Left lung (tissue), 10 donors: ENCODE results near the gene GLUL. TPM values are rescaled to one million over a fixed set of nuclear protein-coding genes. Genes with fewer than 3 reads are reported as not detected.
"Not testable (repeated sequence)": the region's sequence is repeated elsewhere in the genome, so short reads cannot be mapped to it uniquely, and the experiment has no call there.

Experiments
- ATAC-seq: fragments of 200-7000 bp; cut with Tn5 transposase; one replicate; pipeline ENCODE4 v1.9.1; 2020; ENCODE audit warnings: moderate library complexity
- DNase-seq, 4 donors: peaks; one replicate each; pipeline ENCODE4 v3.0.0-alpha.2; 2013 to 2020
- H3K27ac ChIP-seq, 2 donors: fragments of 200-600 bp; sonication (generic) in 1 of 2; one replicate each; pipeline versions ENCODE4 v1.5.0 to v1.8.0; 2020 to 2021
- H3K27me3 ChIP-seq, 2 donors: fragments of 200-600 bp; sonication (generic) in 1 of 2; one replicate each; pipeline versions ENCODE4 v1.5.0 to v1.8.0; 2020 to 2021
- H3K36me3 ChIP-seq, 2 donors: fragments of 200-600 bp; sonication (generic) in 1 of 2; one replicate each; pipeline versions ENCODE4 v1.5.0 to v1.8.0; 2020 to 2021
- H3K4me1 ChIP-seq, 2 donors: fragments of 200-600 bp; one replicate each; pipeline ENCODE4 v1.8.0; 2021
- H3K4me3 ChIP-seq, 2 donors: fragments of 200-600 bp; sonication (generic) in 1 of 2; one replicate each; pipeline versions ENCODE4 v1.5.0 to v1.8.0; 2020 to 2021; ENCODE audit warnings: mild to moderate bottlenecking in 1 of 2
- H3K9me3 ChIP-seq, 2 donors: fragments of 200-600 bp; sonication (generic) in 1 of 2; one replicate each; pipeline versions ENCODE4 v1.5.0 to v1.8.0; 2020 to 2021
- intact Hi-C, 2 donors: fragments of 100-400 bp; cut with DNase I; formaldehyde crosslinking; loops; one replicate each; pipeline versions ENCODE4 v1.11.2 to v1.14.2; 2022
- polyA plus RNA-seq, 6 donors: library from polyadenylated mRNA; unstranded; fragments of 120-200 nt; gene quantifications; one replicate each; pipeline ENCODE4 v1.2.1, GENCODE V29; 2013; ENCODE audit not compliant: insufficient read length in 6 of 6
- total RNA-seq, 2 donors: library from RNA; stranded (reverse); fragmentation: NEBNext Ultra II Directional; extraction: Animal tissue kit (Norgen Biotek cat#: 25700); gene quantifications; one replicate each; pipeline ENCODE4 v1.2.1, GENCODE V29; 2021
- TF ChIP-seq, protein P1 (sequence below), 2 donors: fragments of 200-600 bp; sonication (generic) in 1 of 2; IDR thresholded peaks; one replicate each; pipeline versions ENCODE4 v1.5.0 to v1.8.0; 2021; ENCODE audit warnings: antibody characterized with exemption in 2 of 2
- donor health status: DM: no; HTN: yes; CAD: no.
- donor health status: DM: no; HTN: no; CAD: no.

GLUL gene
- total and polyA plus RNA-seq, 8 donors: 377 to 1,187 (median 448) TPM

DNA sequence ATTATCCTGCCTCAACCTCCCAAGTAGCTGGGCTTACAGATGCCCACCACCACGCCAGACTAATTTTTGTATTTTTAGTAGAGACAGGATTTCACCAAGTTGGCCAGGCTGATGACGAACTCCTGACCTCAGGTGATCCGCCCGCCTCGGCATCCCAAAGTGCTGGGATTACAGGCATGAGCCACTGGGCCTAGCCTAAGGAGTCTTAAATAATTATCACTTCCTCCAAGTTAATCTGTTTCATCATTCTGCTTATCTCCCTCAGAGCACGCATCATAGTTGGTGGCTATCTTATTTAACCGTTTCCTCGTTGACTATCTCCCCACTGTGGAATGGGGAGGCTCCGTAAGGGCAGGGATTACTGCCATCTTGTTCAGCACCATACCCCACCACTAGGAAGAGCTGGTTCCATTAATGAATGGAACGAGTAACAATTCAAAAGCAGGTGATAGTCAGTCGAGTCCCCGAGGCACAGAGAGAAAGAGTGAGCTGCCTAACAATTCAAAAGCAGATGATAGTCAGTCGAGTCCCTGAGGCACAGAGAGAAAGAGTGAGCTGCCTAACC, 52.7 kb downstream of the GLUL start:
- intact Hi-C loops: no loop called here
- no peaks in the 10 kb centered on the region for H3K4me1 ChIP-seq
- H3K27me3 ChIP-seq: no peaks in the 10 kb centered on the region
- TF ChIP-seq, protein P1, sequence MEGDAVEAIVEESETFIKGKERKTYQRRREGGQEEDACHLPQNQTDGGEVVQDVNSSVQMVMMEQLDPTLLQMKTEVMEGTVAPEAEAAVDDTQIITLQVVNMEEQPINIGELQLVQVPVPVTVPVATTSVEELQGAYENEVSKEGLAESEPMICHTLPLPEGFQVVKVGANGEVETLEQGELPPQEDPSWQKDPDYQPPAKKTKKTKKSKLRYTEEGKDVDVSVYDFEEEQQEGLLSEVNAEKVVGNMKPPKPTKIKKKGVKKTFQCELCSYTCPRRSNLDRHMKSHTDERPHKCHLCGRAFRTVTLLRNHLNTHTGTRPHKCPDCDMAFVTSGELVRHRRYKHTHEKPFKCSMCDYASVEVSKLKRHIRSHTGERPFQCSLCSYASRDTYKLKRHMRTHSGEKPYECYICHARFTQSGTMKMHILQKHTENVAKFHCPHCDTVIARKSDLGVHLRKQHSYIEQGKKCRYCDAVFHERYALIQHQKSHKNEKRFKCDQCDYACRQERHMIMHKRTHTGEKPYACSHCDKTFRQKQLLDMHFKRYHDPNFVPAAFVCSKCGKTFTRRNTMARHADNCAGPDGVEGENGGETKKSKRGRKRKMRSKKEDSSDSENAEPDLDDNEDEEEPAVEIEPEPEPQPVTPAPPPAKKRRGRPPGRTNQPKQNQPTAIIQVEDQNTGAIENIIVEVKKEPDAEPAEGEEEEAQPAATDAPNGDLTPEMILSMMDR (IDR thresholded peaks at IDR 0.05): no peak
- no peak for DNase-seq
- H3K36me3 ChIP-seq: no peaks in the 10 kb centered on the region
- H3K27ac ChIP-seq: no peak overlapping the region
- no peak for ATAC-seq
- H3K9me3 ChIP-seq: no peaks in the 10 kb centered on the region
- H3K4me3 ChIP-seq: no peak overlapping the region

DNA sequence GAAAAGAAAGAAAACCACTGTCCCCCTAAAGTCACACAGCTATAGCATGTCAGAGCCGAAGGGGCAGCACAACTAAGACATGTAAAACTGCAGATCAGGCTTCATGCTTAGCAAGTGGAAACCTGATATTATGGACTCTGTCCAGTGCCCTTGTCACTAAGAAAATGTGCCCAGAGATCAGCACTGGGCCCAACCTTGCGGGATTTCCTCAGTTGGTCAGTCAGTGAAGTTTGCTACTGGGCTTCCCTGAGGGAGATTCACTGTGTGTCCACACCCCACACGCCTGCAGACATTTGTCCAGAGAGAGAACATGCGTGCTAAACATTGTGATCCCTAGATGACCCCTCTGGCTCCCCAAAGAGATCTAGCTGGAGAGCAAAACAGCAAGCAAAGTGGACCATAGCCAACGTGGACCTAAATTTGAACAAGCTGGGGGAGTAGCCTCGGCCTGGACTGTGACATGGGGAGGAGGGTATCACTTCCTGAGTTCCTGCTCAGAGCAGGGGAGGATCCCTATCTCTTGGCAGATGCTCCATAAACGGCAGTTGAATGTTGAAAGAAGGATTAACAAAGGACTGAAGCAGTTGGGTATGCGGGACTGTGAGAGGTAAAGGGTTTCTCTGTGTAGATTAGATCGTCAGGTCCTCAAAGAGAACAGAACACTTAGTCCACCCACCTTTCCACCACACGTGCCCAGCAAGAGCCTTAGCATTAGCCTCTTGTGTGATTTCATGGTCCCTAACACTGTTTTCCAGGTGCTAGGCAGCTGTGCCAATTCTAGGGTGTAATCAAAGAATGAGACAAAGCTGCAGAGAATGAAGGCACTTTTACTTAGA, 53.6 kb downstream of the GLUL start:
- Histone ChIP-seq H3K36me3 (no peaks in the 10 kb centered on the region), H3K9me3 (no peaks in the 10 kb centered on the region), H3K27ac (no peak overlapping the region), H3K4me3 (no peak overlapping the region), H3K4me1 (no peaks in the 10 kb centered on the region), H3K27me3 (no peaks in the 10 kb centered on the region)
- intact Hi-C loops: no loop called here
- ATAC-seq: no peak
- TF ChIP-seq, protein P1 (IDR thresholded peaks at IDR 0.05): no peak
- no peak for DNase-seq

DNA sequence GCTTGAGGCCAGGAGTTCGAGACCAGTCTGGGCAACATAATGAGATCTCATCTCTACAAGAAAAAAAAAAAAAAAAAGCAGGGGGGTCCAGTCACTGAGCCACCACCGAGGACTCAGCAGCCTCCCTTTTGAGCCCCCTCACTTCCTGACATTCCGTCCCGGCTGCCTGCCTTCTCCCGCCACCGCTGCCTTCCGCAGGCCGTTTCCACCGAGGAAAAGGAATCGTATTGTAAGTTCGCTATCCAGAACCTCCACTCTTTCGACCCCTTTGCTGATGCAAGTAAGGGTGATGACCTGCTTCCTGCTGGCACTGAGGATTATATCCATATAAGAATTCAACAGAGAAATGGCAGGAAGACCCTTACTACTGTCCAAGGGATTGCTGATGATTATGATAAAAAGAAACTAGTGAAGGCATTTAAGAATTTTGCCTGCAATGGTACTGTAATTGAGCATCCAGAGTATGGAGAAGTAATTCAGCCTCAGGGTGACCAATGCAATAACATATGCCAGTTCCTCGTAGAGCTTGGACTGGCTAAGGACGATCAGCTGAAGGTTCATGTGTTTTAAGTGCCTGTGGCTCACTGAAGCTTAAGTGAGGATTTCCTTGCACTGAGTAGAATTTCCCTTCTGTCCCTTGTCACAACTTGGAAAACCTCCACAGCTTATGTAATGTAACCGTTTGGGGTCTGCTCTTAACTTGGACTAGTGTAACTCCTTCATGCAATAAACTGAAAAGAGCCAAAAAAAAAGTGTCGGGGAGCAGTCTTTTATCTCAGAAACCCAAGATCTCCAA, 55.6 kb downstream of the GLUL start:
- Histone ChIP-seq H3K27me3 (no peaks in the 10 kb centered on the region), H3K27ac (no peak overlapping the region), H3K36me3 (no peaks in the 10 kb centered on the region), H3K9me3 (no peaks in the 10 kb centered on the region), H3K4me3 (no peak overlapping the region), H3K4me1 (no peaks in the 10 kb centered on the region)
- no peak for DNase-seq
- TF ChIP-seq, protein P1 (IDR thresholded peaks at IDR 0.05): no peak
- no peak for ATAC-seq
- intact Hi-C loops: no loop called here

DNA sequence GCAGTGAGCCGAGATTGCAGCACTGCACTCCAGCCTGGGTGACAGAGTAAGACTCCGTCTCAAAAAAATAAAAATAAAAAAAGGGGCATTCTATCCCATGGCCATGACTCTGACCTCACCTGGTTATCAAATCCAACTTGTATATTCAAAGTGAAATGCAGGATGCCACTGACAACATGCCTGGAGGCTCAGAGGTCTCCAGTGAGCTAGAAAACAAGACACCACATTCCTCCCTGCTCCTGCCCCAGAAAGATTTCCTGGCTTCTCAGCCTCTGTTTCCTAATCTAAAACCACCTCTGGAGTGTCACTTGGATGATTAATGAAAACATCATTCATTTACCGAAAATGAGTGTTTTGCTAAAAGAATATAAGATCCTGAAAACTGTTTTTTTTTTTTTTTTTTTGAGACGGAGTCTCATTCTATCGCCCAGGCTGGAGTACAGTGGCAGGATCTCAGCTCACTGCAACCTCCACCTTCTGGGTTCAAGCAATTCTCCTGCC, 58.5 kb downstream of the GLUL start:
- H3K4me3 ChIP-seq, DNase-seq, H3K36me3 ChIP-seq, H3K4me1 ChIP-seq, intact Hi-C loops, ATAC-seq, H3K27me3 ChIP-seq, H3K27ac ChIP-seq, H3K9me3 ChIP-seq: not testable (repeated sequence)

DNA sequence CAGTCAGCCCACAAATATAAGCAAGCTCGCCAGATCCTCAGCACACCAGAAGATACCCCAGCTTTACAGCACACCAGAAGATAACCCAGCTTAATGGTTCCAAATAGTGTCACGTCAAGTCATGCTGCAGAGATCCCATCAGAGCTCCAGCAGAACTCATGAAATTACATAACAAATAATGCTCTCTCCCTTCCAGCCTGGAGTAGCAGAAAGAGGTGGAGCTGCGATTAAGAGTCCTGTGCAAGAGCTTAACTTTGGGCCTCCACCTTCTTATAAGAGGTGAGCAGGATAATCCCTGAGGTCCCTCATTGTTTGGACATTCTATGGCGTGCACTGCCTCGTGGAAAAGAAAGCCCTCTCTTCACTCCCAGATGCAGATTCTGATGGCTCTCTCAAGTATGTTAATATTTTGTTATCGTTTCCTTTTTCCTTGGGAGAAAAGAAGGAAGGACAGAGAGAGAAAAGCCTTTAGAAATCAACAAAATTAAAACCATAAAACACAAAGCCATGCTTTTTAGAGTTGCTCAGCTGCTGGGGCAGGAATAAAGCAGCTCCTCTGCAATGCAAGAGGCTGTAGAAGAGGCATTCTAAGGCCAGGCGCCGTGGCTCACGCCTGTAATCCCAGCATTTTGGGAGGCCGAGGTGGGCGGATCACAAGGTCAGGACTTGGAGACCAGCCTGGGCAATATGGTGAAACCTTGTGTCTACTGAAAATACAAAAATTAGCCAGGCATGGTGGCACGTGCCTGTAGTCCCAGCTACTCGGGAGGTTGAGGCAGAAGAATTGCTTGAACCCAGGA, 59.1 kb downstream of the GLUL start:
- H3K36me3 ChIP-seq: no peaks in the 10 kb centered on the region
- H3K27me3 ChIP-seq: no peaks in the 10 kb centered on the region
- H3K27ac ChIP-seq: no peak overlapping the region
- intact Hi-C loops: no loop called here
- no peaks in the 10 kb centered on the region for H3K9me3 ChIP-seq
- H3K4me1 ChIP-seq: no peaks in the 10 kb centered on the region
- DNase-seq: no peak
- TF ChIP-seq, protein P1 (IDR thresholded peaks at IDR 0.05): no peak
- no peak overlapping the region for H3K4me3 ChIP-seq
- no peak for ATAC-seq
